Dermis blood vessel endothelial cell (primary cell): ENCODE measurements around the gene BATF3. TPM values are rescaled to one million over a fixed set of nuclear protein-coding genes. Genes with fewer than 3 reads are reported as not detected.

Experiments used
- total RNA-seq: library from RNA; depleted of rRNA; stranded (reverse); fragments of >200 nt; gene quantifications from 2 replicates; pipeline ENCODE4 v1.2.3, GENCODE V29; 2014

Gene BATF3
- total RNA-seq, 1 donor from 2014 or later, result 2.4 TPM

Other genes with a start within 250 kb of the BATF3 start
- 1.4 and 6.0 TPM in 2 replicates for gene ATF3, start 91.1 kb downstream of the BATF3 start, total RNA-seq
- gene NSL1, start 91.9 kb upstream of the BATF3 start, total RNA-seq, result 41.7 and 50.6 TPM in 2 replicates
- 7.8 and 12.1 TPM in 2 replicates for gene TATDN3, start 92.1 kb upstream of the BATF3 start, total RNA-seq
- not detected in 2 replicates for gene SPATA45, start 147.8 kb upstream of the BATF3 start, total RNA-seq
- 15.6 and 16.2 TPM in 2 replicates for gene FLVCR1, start 158.4 kb upstream of the BATF3 start, total RNA-seq